ENCODE measurements around the gene IMPA2.

DNA sequence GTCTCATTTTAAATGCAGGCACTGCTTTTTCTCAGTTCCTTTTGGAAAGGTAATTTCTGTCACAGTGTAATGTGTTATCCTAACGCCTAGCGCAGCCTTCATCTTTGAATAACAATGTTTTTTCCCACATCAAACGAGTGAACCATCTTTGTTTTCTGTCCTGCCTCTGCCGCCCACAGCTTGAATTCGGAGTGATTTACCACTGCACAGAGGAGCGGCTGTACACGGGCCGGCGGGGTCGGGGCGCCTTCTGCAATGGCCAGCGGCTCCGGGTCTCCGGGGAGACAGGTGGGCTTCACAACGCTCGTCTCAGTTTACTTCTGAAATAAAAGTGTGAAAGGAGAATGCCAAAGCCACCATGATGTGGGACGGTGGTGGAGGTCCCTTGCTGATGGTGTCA is 32.8 kb downstream of the IMPA2 start:
- TF ChIP-seq, protein P1, sequence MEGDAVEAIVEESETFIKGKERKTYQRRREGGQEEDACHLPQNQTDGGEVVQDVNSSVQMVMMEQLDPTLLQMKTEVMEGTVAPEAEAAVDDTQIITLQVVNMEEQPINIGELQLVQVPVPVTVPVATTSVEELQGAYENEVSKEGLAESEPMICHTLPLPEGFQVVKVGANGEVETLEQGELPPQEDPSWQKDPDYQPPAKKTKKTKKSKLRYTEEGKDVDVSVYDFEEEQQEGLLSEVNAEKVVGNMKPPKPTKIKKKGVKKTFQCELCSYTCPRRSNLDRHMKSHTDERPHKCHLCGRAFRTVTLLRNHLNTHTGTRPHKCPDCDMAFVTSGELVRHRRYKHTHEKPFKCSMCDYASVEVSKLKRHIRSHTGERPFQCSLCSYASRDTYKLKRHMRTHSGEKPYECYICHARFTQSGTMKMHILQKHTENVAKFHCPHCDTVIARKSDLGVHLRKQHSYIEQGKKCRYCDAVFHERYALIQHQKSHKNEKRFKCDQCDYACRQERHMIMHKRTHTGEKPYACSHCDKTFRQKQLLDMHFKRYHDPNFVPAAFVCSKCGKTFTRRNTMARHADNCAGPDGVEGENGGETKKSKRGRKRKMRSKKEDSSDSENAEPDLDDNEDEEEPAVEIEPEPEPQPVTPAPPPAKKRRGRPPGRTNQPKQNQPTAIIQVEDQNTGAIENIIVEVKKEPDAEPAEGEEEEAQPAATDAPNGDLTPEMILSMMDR (IDR thresholded peaks at IDR 0.05): no peak
- no peak for TF ChIP-seq POLR2A (IDR thresholded peaks at IDR 0.05)

All from body of pancreas (tissue), 4 donors.